ENCODE measurements around the gene RALGAPB.
A peak's percentile ranks its signal among the peaks of the same experiment; 100 is the strongest.
"Not testable (repeated sequence)": the region's sequence is repeated elsewhere in the genome, so short reads cannot be mapped to it uniquely, and the experiment has no call there.

RALGAPB gene

DNA sequence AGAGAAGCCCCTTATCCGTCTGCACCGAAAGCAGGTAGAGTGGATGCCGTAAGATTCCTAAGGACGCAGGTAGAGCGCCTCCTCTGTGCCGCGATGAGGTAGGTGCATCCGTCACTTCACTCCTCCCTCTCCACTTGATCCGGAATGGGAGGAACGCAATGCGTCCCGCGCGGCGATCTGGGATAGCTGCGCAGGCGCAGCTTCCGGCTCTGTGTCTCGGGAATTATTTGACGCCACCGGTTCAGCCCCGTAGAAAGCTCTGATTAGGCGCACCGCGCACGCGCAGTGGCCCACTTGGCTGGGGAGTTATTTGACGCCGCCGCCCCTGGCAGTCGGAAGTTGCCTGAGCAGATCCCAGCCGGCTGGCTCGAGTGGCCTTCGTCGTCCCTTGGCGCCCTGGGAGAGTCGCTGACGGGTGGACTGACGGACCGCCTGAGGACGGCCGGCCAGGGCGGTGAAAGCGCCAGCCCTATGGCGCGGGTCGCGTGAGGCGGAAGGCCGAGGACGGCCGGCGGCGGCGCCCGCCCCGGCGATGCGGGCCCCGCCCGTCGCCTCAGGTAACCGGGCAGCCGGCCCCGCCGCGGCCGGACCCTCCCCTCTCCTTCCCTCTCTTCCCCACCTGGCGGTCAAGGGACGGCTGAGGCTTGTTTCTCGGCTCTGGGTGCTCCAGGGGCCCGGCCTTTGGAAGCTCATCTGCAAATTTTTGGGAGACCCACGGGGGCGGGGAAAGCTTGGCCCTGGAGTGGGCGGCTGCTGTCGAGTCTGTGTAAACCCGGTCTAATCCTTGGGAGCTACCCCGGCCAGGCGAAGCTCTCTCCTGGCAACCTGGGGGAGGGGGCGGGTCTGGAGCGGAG, at the start of gene RALGAPB:
TSS of gene RALGAPB (plus strand) at position 331 of the 854 bp plus-strand sequence. CDS start 15,590 bp downstream, outside the sequence.
- peak; percentile 96 for DNase-seq

- DNase-seq = no peak
Measured at GRCh38 chr20:38423541-38423940, 49.1 kb upstream of the RALGAPB start.

GRCh38 chr20:38424401-38424800, 48.2 kb upstream of the RALGAPB start:
- DNase-seq = no peak

- peak; percentile 93 for DNase-seq
Measured at GRCh38 chr20:38426006-38426897, 46.4 kb upstream of the RALGAPB start.

DNA sequence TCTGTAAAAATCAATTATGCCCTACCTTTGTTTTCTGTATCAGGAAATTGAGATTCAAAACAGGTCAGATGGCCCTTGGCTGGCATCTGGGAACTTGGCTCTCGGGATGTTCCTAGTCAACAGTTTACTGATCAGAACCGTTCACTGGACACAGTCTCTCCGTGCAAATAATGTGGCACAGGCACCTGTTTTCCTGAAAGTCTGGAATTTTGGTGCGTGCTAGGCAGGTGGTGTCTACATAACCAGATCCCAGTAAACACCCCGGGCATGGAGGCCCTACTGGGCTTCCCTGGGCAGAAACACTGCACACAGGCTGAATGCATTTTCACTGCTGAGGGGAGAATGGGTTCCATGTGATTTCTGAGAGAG, 45.0 kb upstream of the RALGAPB start:
- DNase-seq = no peak

DNA sequence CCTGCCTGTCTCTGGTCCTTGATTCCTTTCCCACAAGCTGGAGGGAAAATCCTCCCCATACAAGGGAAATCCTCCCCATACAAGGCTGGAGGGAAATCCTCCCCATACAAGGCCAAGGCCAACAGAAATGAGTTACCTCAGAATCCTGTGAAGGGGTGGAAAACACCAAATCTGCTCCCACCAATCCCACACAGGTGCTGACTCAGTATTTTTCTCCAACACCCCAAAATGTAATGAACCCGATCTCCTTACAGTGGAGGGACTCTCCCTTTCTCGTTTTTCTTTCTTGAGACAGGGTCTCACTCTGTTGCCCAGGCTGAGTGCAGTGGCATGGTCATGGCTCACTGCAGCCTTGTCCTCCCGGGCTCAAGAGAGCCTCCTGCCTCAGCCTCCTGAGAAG, 43.8 kb upstream of the RALGAPB start:
- no peak for DNase-seq

GRCh38 chr20:38429301-38429700, 43.3 kb upstream of the RALGAPB start:
- DNase-seq = no peak

DNA sequence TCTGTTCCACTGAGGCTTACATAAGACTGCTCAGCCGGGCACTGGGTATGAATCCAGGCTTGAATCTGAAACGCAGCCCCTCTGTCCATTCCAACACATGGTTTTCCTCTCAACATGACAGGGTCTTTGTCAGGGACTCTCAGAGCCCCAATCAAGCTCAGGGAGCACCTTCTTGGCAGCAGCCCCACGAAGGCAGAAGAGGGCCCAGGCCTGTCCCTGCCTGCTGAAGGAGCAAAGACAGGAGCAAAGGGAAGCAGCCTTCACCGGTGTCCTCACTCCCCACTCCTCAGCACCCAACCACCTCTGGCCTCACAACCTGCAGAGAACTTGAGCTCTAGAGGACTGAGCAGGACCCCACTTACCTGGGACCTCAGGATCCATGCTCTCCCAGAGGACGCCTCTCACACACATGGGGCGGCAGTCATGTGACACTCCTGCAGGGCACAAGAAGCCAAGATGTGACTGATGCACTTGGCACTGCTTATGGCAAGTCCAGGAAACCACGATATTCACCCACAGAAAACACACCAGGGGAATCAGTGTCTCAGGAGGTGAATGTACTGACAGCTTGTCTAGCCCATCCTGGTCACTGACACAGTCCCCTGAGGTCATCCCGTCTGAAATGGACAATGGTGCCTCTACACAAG, 41.8 kb upstream of the RALGAPB start:
- DNase-seq = no peak

DNA sequence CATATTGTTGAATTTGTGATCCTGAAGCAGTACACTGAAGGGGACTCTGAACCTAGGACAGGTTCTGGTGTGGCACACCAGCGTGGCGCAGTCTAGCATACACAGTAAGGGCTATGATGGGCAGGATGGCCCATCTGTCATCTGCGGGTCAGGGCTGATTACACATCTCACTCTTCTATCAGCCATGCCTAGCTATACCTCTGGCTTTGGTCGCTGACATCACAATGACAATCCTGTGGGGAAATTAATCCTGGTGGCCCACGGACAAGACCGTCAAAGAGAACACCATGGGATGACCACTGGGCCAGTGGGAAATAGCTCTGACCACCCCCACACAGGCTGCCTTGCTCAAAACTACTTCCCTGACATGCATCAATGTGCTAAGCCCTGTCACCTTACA, 40.4 kb upstream of the RALGAPB start:
- no peak for DNase-seq

DNA sequence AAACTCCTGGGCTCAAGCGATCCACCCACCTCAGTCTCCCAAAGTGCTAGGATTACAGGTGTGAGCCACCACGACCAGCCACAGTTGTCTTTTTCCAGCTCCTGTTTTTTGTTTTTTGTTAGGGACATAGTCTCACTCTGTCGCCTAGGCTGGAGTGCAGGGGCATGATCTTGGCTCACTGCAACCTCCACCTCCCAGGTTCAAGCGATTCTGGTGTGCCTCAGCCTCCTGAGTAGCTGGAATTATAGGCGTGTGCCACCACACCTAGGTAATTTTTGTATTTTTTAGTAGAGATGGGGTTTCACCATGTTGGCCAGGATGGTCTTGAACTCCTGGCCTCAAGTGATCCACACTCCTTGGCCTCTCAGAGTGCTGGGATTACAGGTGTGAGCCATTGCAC, 39.8 kb upstream of the RALGAPB start:
- not testable (repeated sequence) for DNase-seq

GRCh38 chr20:38433304-38433972, 39.2 kb upstream of the RALGAPB start:
- DNase-seq = no peak

GRCh38 chr20:38434301-38434741, 38.3 kb upstream of the RALGAPB start:
- no peak for DNase-seq

DNA sequence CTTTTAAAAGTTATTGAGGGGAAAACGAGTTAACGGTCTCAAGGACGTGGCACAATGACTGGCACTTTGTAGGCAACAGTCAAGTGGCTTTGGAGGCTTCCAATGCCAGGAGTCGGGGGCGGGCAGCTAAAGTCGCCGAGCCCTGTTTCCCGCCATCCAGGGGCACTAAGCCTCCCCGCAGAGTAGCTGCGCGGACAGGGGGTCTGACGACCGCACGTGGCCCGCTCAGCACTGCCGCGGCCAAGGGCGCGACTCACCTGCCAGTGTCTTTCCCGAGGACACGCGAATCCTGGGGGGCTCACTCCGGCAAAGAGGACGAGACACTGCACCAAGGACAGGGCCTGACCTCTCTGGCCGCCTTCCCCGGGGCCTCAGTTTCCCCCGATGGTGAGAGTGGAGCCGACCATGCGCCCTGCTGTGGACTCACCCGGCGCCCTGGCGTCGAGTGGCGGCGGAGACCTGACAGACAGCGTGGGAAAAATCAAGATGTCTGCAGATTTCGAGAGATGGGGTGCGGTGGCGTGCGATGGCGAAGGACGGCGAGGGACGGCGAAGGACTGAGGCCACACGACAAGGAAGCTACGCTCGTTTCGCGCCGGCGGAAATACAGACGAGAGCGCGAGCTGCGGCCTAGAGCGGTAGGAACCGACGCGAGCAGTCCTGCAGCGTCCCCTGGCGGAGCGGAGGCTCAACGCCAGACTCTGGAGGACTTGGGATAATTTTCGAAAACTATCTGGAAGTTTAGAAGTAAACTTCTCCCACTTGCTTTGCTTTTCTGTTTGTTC, 37.7 kb upstream of the RALGAPB start, which contains the start of gene SNHG17:
TSS of gene SNHG17 (minus strand) at position 559 of the 785 bp plus-strand sequence.
- DNase-seq = peak; percentile 91

DNA sequence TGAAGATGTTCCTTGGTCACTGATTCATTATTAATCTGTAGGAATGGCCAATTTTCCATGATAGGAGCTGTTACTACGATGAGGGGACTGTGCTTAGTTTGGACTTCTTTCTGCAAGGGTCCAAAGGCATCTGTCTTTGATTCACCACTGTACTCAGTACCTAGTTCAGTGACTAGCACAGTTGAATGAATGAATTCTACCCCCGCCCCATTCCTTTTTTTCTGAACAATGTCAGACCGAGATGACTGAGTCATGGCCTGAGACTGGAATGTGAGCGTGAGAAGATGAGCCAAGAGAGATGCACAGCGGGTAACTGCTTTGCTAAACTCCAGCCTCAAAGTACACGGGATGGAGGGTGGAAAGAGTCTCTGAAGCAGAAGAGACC, 37.1 kb upstream of the RALGAPB start:
- peak; percentile 60 for DNase-seq

DNA sequence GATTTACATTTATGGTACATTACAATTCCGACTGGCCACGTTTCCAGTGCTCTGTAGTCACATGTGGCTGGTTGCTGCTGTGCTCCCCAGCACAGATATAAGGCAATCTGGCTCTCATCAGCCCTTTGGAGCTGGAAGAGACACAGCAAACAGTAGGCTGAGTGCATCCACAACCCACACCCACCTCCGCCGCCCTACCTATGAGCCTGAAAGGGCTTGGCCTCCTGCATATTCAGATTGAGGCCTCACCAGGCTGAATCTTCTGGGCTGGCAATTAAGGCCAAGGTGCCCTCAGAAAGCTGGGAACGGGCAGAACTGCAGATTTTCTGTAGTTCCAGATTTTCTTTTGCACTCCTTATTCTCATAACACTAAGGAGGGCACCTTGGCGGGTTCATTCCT, 34.8 kb upstream of the RALGAPB start:
- no peak for DNase-seq

- DNase-seq = not testable (repeated sequence)
Measured at GRCh38 chr20:38441110-38441509, 31.5 kb upstream of the RALGAPB start.

DNA sequence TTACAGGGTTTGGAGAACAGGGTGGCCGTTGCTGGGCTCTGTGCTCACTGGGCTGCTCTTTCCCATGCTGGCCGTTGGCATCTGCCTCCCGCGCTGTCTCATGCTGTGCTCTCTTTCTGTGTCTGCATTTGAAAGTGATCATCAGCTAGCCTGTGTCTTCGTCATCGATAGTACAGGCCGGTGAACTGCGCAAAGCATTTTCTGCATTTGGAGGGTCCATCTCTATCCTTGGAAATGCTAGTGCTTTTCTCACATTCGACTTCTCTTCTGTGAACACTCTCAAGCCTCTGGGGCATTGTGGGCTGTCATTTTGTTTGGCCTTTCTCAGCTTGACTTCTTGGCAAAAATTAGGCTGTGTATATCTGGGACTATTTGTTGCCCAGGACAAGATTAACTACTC, 30.7 kb upstream of the RALGAPB start:
- DNase-seq = no peak

DNA sequence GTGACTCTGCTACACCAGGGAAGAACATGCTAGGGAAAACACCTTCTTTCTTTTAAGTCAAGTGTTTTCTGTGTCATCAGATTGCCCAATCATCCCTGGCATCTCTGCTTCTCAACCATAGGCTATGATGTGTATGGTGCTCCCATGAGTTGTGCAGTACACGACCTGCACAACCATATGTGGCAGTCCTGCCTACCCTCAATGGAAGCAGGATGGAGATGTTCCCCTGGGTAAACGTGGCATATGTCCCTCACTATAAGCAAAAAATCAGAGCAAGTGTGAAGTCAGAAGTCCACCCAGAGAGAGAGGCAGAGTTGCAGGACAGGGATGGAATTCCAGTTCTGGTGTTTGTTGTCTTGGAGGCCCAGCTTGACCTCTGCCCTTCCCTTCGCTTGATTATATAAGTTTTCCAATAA, 27.3 kb upstream of the RALGAPB start:
- no peak for DNase-seq

DNA sequence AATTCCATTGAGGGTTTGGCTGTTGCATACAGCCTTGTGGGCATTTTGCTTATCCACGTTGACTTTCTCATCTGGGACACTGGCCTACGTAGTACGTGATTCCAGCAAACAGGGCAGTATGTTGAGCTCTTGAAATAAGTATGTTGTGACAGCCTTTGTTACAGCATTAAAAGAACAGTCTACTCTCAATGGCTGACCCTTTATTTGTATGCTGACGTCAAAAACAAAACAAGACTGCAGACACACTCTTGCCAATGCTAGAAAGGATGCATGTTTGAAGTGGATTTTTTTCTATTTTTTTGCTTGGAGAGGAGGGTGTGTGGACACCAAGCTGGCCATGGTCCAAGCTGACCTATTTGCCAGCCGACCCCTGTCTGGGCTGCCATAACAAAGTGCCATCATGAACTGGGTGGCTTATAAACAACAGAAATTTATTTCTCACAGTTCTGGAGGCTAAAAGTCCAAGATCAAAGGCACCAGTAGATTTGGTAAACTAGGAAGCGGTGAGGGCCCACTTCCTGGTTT, 26.7 kb upstream of the RALGAPB start:
- no peak for DNase-seq

- DNase-seq = peak; percentile 92
Measured at GRCh38 chr20:38446441-38447209, 26.0 kb upstream of the RALGAPB start.

DNA sequence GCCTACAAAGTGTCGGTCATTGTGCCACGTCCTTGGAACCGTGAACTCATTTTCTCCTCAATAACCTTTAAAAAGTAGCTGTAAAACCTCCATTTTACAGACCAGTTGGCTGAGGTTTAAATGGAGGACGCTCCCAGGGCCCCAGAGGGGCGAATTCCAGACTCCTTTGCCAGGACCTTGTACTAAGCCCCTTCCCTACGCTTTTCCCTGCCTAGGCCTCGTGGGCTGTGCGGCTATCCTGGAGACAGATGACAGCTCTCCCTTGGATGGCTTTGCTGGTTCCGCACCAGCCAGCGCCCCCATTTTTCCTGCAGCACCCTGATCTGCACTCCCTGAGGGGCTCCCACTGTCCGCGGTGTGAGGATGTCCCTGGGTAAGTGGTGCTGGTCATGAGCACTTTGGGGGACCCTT, 25.4 kb upstream of the RALGAPB start:
- DNase-seq = no peak
